ENCODE results near the gene KRT6C.

- TF ChIP-seq POLR2A (IDR thresholded peaks at IDR 0.05; ENCODE audit: low read length): no peak
- no peak for TF ChIP-seq GATA1 (IDR thresholded peaks at IDR 0.05; ENCODE audit: low read depth, low read length)
These were observed 24.4 kb upstream of the KRT6C start for GRCh38 chr12:52497975-52498374.
